Measurements from ENCODE around the gene DDA1. TPM values are rescaled to one million over a fixed set of nuclear protein-coding genes. Genes with fewer than 3 reads are reported as not detected.

DDA1 gene
- total and polyA plus RNA-seq, 9 of the 15 experiments (the other 6 are each of a cell fraction or from before 2014, with no cell fraction given), result 1.4 to 83.8 (median 33.8) TPM

GRCh38 chr19:17331045-17331558, 21.7 kb downstream of the DDA1 start:
- no peak overlapping the region for H2AFZ ChIP-seq (ENCODE audit: low read depth, low read length)
- ChIA-PET CTCF (ENCODE audit: low intra/inter-chr PET ratio) (no interaction called here), POLR2A (interaction anchor here (7.9 kb wide), 1 partner anchor 21 kb away, joined by 78 read pairs; the partner anchor contains the start of gene DDA1)
- intact Hi-C loops (cut with micrococcal nuclease), result no loop called here
- H3K27ac ChIP-seq (ENCODE audit: extremely low read depth, low read depth, low read length), result no peak overlapping the region
- WGBS (ENCODE audit: insufficient coverage, low coverage, missing lambda C conversion rate), result 51% methylated on average over 13 of the region's 13 CpGs
- H3K36me3 ChIP-seq (ENCODE audit: control insufficient read depth, insufficient read depth, low read length), result peaks cover 7% of the 10 kb centered on the region; the same call in 1 of the 3 replicates
- no peak for FAIRE-seq
- H3K9me1 ChIP-seq (ENCODE audit: control insufficient read depth, insufficient read depth, low read length), result peaks cover 4% of the 10 kb centered on the region
- TF ChIP-seq ZNF75A (CRISPR knock-in tag; IDR thresholded peaks at IDR 0.05) (no peak), NEUROD1 (IDR thresholded peaks at IDR 0.05; ENCODE audit: borderline replicate concordance, low read depth, low read length, partially characterized antibody) (no peak), ZNF507 (tag; conservative IDR thresholded peaks at IDR 0.05) (no peak), ZNF764 (CRISPR knock-in tag; IDR thresholded peaks at IDR 0.05; ENCODE audit: low read depth) (no peak), CREB5 (CRISPR knock-in tag; IDR thresholded peaks at IDR 0.05) (no peak), CBX1 (IDR thresholded peaks at IDR 0.05; ENCODE audit: low read depth) (no peak), SETDB1 (IDR thresholded peaks at IDR 0.05; ENCODE audit: low read length) (no peak), SMAD1 (IDR thresholded peaks at IDR 0.05; ENCODE audit: low read depth, low read length, partially characterized antibody) (no peak), STAT5B (CRISPR knock-in tag; IDR thresholded peaks at IDR 0.05) (no peak), ZNF140 (CRISPR knock-in tag; IDR thresholded peaks at IDR 0.05) (no peak), FOXJ2 (tag; IDR thresholded peaks at IDR 0.05) (no peak), RBBP5 (IDR thresholded peaks at IDR 0.05; ENCODE audit: borderline replicate concordance, insufficient read depth, low read length, poor library complexity, severe bottlenecking) (no peak), KLF16 (IDR thresholded peaks at IDR 0.05) (no peak), MTA3 (IDR thresholded peaks at IDR 0.05; ENCODE audit: borderline replicate concordance) (no peak), MCM7 (IDR thresholded peaks at IDR 0.05) (no peak)
- H3K27me3 ChIP-seq (ENCODE audit: control insufficient read depth in 2 of 2, insufficient read depth in 2 of 2, low read length in 2 of 2), result no peaks in the 10 kb centered on the region
- DNase-seq (ENCODE audit: extremely low read depth in 1 of 4, low spot score in 3 of 4), result no peak
- no TSS peak for BruUV-seq (replicated peaks)
- H3K4me2 ChIP-seq (ENCODE audit: insufficient read depth, low read length), result no peak overlapping the region
- H3K4me1 ChIP-seq (replicated peaks in 1 of 2; ENCODE audit: control insufficient read depth in 2 of 2, insufficient read depth in 2 of 2, low read length in 2 of 2), result peaks cover 25 to 71% of the 10 kb centered on the region in 2 experiments; a peak in 4 of 5 replicates
- ATAC-seq, result no peak
- H3K79me2 ChIP-seq (ENCODE audit: control insufficient read depth, insufficient read depth, low read length), result peaks cover 5% of the 10 kb centered on the region; the same call in 1 of the 3 replicates
- in situ Hi-C loops (cut with MboI), result no loop called here
- 0 out of 4 replicates have a peak overlapping the region, but pooled peaks of 1 of the 2 experiments have one; percentile 18 for H3K9ac ChIP-seq (ENCODE audit: insufficient read depth in 1 of 2, low read depth in 2 of 2, low read length in 2 of 2)
- H4K20me1 ChIP-seq (replicated peaks; ENCODE audit: control insufficient read depth, insufficient read depth, low read length), result no peaks in the 10 kb centered on the region; the same call in 1 of the 2 replicates
- no peaks in the 10 kb centered on the region; the same call in 1 of the 2 replicates for H3K9me3 ChIP-seq (replicated peaks; ENCODE audit: control insufficient read depth, insufficient read depth, low read depth, low read length)
- H3K4me3 ChIP-seq, result no peak overlapping the region

Data from K562 (cell line).